CD4-positive, alpha-beta T cell treated with Interleukin-17A for 1 hour (primary cell): ENCODE data around the gene DBN1.

Experiments used
- DNase-seq: peaks from one replicate; pipeline ENCODE4 v3.0.0-alpha.2; 2020

DBN1 gene

GRCh38 chr5:177472460-177473442 is 683 bp downstream of the DBN1 start:
- peak; percentile 67 for DNase-seq

GRCh38 chr5:177471610-177472356 is 1.7 kb downstream of the DBN1 start:
- peak; percentile 37 for DNase-seq

- DNase-seq = no peak
Observed at GRCh38 chr5:177470759-177471536, 2.5 kb downstream of the DBN1 start.

GRCh38 chr5:177469750-177470525 is 3.5 kb downstream of the DBN1 start:
- no peak for DNase-seq

GRCh38 chr5:177468685-177469628 is 4.5 kb downstream of the DBN1 start:
- no peak for DNase-seq

GRCh38 chr5:177468329-177468684 is 5.1 kb downstream of the DBN1 start:
- no peak for DNase-seq

- no peak for DNase-seq
Observed at GRCh38 chr5:177467436-177467835, 6.0 kb downstream of the DBN1 start.

GRCh38 chr5:177466861-177467260 is 6.6 kb downstream of the DBN1 start:
- no peak for DNase-seq

- no peak for DNase-seq
Observed at GRCh38 chr5:177465044-177465443, 8.4 kb downstream of the DBN1 start.

GRCh38 chr5:177462021-177462670 is 11.3 kb downstream of the DBN1 start:
- DNase-seq = no peak

GRCh38 chr5:177459819-177460628 is 13.4 kb downstream of the DBN1 start:
- no peak for DNase-seq

GRCh38 chr5:177459357-177459756 is 14.1 kb downstream of the DBN1 start:
- DNase-seq = no peak

GRCh38 chr5:177458912-177459350 is 14.5 kb downstream of the DBN1 start:
- DNase-seq = no peak

GRCh38 chr5:177457852-177458681 is 15.4 kb downstream of the DBN1 start:
- DNase-seq = no peak

- peak; percentile 81 for DNase-seq
Observed at GRCh38 chr5:177456976-177457851, 16.2 kb downstream of the DBN1 start.

GRCh38 chr5:177456591-177456964 is 16.9 kb downstream of the DBN1 start:
- no peak for DNase-seq
